Endodermal cell (in vitro differentiated cells): Measurements from ENCODE around the gene MTMR4. TPM values are rescaled to one million over a fixed set of nuclear protein-coding genes. Genes with fewer than 3 reads are reported as not detected.

Experiments used
- DNase-seq: peaks from one replicate; pipeline ENCODE4 v3.0.0-alpha.2; 2017
- H3K27ac ChIP-seq: 2 replicates; pipeline ENCODE4 v1.5.1; 2013; ENCODE audit warnings: mild to moderate bottlenecking, low read depth, low read length, moderate library complexity
- H3K27me3 ChIP-seq: 2 replicates; pipeline ENCODE4 v1.6.1; 2013; ENCODE audit warnings: mild to moderate bottlenecking, low read length, moderate library complexity; ENCODE audit not compliant: insufficient read depth, control insufficient read depth, poor library complexity, severe bottlenecking
- H3K36me3 ChIP-seq: 2 replicates; pipeline ENCODE4 v1.7.0; 2013; ENCODE audit warnings: mild to moderate bottlenecking, low read length, moderate library complexity; ENCODE audit not compliant: control insufficient read depth, insufficient read depth
- H3K4me1 ChIP-seq: one replicate; pipeline ENCODE4 v1.7.0; 2013; ENCODE audit warnings: low read length; ENCODE audit not compliant: control insufficient read depth, insufficient read depth
- H3K4me3 ChIP-seq: 2 replicates; pipeline ENCODE4 v1.5.1; 2013; ENCODE audit warnings: mild to moderate bottlenecking, low read length, moderate library complexity
- H3K9ac ChIP-seq: 2 replicates; pipeline ENCODE4 v1.6.1; 2013; ENCODE audit warnings: mild to moderate bottlenecking, low read length, moderate library complexity; ENCODE audit not compliant: poor library complexity, severe bottlenecking; ENCODE audit errors: extremely low read depth
- H3K9me3 ChIP-seq: 2 replicates; pipeline ENCODE4 v1.6.1; 2013; ENCODE audit warnings: mild to moderate bottlenecking, low read length, moderate library complexity; ENCODE audit not compliant: control insufficient read depth
- H3K27ac Mint-ChIP-seq: 2 replicates; pipeline ENCODE4 v1.8.0; 2020; ENCODE audit warnings: mixed read lengths
- H3K27me3 Mint-ChIP-seq: 2 replicates; pipeline ENCODE4 v1.8.0; 2021; ENCODE audit warnings: mild to moderate bottlenecking, mixed read lengths; ENCODE audit not compliant: insufficient read depth
- H3K36me3 Mint-ChIP-seq: 2 replicates; pipeline ENCODE4 v1.8.0; 2020; ENCODE audit warnings: low read depth, mixed read lengths
- H3K4me1 Mint-ChIP-seq: 2 replicates; pipeline ENCODE4 v1.8.0; 2020; ENCODE audit warnings: mixed read lengths
- H3K4me3 Mint-ChIP-seq: 2 replicates; pipeline ENCODE4 v1.8.0; 2020; ENCODE audit warnings: mild to moderate bottlenecking, moderate library complexity, mixed read lengths
- H3K9me3 Mint-ChIP-seq: 2 replicates; pipeline ENCODE4 v1.8.0; 2020; ENCODE audit warnings: mild to moderate bottlenecking, mixed read lengths
- WGBS, 2 experiments: methylation state at CpG; one replicate each; pipeline versions ENCODE4 v1.1.5 to v1.1.7; 2013; ENCODE audit warnings: missing lambda C conversion rate in 2 of 2, mixed read lengths in 1 of 2; ENCODE audit not compliant: insufficient coverage in 1 of 2, insufficient read length in 1 of 2; 5-methylcytosine and 5-hydroxymethylcytosine counted together
- total RNA-seq, 2 donors: library from RNA; stranded (reverse); fragmentation: NEBNext Ultra II Directional in 1 of 2; extraction: Animal tissue kit (Norgen Biotek cat#: 25700) in 1 of 2; gene quantifications; 2 replicates in 1 of 2; 3 replicates in 1 of 2; pipeline ENCODE4 v1.2.1, GENCODE V29; 2021
- TF ChIP-seq, protein P1 (sequence below): fragments of 200-600 bp; sonication (generic); conservative IDR thresholded peaks from 2 replicates; pipeline ENCODE4 v1.5.0; 2021; ENCODE audit warnings: antibody characterized with exemption, mild to moderate bottlenecking

MTMR4 gene
- total RNA-seq, 2 donors from 2014 or later: 39.4 to 52.9 TPM

DNA sequence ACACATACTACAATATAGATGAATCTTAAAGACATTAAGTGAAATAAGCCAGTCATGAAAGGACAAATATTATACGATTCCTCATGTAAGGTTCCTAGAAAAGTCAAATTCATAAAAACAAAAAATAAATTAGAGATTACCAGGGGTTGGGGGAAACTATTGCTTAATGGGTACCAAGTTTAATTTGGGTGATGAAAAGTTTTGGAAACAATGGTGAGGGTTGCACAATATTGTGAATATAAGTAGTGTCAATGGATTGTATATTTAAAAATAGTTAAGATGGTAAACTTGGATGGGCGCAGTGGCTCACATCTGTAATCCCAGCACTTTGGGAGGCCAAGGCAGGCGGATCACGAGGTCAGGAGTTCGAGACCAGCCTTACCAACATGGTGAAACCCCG is 44.1 kb downstream of the MTMR4 start:
- WGBS, 2 experiments: 90% methylated on average over 5 to 6 of the region's 6 CpGs
- H3K27ac ChIP-seq: no peak overlapping the region
- no peaks in the 10 kb centered on the region for H3K4me1 ChIP-seq
- H3K9ac ChIP-seq: no peak overlapping the region
- TF ChIP-seq, protein P1, sequence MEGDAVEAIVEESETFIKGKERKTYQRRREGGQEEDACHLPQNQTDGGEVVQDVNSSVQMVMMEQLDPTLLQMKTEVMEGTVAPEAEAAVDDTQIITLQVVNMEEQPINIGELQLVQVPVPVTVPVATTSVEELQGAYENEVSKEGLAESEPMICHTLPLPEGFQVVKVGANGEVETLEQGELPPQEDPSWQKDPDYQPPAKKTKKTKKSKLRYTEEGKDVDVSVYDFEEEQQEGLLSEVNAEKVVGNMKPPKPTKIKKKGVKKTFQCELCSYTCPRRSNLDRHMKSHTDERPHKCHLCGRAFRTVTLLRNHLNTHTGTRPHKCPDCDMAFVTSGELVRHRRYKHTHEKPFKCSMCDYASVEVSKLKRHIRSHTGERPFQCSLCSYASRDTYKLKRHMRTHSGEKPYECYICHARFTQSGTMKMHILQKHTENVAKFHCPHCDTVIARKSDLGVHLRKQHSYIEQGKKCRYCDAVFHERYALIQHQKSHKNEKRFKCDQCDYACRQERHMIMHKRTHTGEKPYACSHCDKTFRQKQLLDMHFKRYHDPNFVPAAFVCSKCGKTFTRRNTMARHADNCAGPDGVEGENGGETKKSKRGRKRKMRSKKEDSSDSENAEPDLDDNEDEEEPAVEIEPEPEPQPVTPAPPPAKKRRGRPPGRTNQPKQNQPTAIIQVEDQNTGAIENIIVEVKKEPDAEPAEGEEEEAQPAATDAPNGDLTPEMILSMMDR: no peak
- peaks cover 32% of the 10 kb centered on the region for H3K27me3 ChIP-seq
- no peak overlapping the region for H3K4me3 ChIP-seq
- no peaks in the 10 kb centered on the region for H3K36me3 ChIP-seq
- H3K36me3 Mint-ChIP-seq: no peaks in the 10 kb centered on the region
- no peak for DNase-seq
- no peak overlapping the region for H3K4me3 Mint-ChIP-seq
- peaks cover 10% of the 10 kb centered on the region for H3K27me3 Mint-ChIP-seq
- H3K4me1 Mint-ChIP-seq: no peaks in the 10 kb centered on the region
- H3K9me3 ChIP-seq: no peaks in the 10 kb centered on the region
- H3K9me3 Mint-ChIP-seq: no peaks in the 10 kb centered on the region
- H3K27ac Mint-ChIP-seq: no peak overlapping the region

DNA sequence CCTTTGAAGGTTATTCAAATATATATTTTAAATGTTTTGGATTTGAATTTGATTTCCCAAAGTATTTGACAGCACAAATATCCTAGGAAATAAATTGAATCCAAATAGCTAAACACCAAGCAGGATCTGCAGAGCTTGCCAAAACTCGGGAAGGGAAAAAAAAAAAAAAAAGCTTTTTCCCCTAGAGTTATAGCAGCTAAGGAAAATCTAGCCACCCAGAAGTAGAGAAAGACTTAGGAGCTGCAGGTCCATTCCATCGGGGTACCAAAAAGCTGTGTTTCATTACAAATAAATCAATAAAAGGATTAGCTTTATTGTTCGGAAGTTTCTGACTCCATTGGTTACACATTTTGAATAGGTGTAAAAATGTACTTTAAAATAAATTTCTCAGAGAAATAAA is 45.5 kb downstream of the MTMR4 start:
- no peak overlapping the region for H3K9ac ChIP-seq
- Mint-ChIP-seq H3K9me3 (no peaks in the 10 kb centered on the region), H3K4me3 (no peak overlapping the region), H3K27ac (no peak overlapping the region), H3K36me3 (no peaks in the 10 kb centered on the region), H3K27me3 (peaks cover 13% of the 10 kb centered on the region), H3K4me1 (no peaks in the 10 kb centered on the region)
- no peak overlapping the region for H3K4me3 ChIP-seq
- no peaks in the 10 kb centered on the region for H3K36me3 ChIP-seq
- 50 to 75% methylated on average over 1 to 2 of the region's 3 CpGs for WGBS, 2 experiments
- H3K27ac ChIP-seq: no peak overlapping the region
- peaks cover 35% of the 10 kb centered on the region for H3K27me3 ChIP-seq
- no peaks in the 10 kb centered on the region for H3K9me3 ChIP-seq
- no peaks in the 10 kb centered on the region for H3K4me1 ChIP-seq
- TF ChIP-seq, protein P1: no peak
- no peak for DNase-seq

DNA sequence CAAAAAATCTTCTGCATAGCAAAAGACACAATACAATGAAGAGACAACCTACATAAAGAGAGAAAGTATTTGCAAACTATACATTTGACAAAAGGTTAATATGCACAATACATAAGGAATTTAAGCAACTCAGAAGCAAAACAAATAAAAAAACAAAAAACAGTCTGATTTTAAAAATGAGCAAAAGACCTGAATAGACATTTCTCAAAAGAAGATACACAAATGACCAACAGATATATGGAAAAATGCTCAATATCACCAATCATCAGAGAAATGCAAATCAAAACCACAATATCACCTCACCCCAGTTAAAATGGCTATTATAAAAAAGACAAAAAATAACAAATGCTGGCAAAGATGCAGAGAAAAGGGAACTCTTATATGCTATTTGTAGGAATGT is 58.9 kb downstream of the MTMR4 start:
- H3K4me1 Mint-ChIP-seq: no peaks in the 10 kb centered on the region
- peaks cover 3% of the 10 kb centered on the region for H3K27me3 Mint-ChIP-seq
- H3K9me3 Mint-ChIP-seq: no peaks in the 10 kb centered on the region
- no peak overlapping the region for H3K4me3 Mint-ChIP-seq
- no peaks in the 10 kb centered on the region for H3K4me1 ChIP-seq
- no peaks in the 10 kb centered on the region for H3K27me3 ChIP-seq
- no peaks in the 10 kb centered on the region for H3K36me3 ChIP-seq
- TF ChIP-seq, protein P1: no peak
- no peak overlapping the region for H3K27ac Mint-ChIP-seq
- H3K36me3 Mint-ChIP-seq: no peaks in the 10 kb centered on the region
- H3K27ac ChIP-seq: no peak overlapping the region
- no peak for DNase-seq
- H3K9me3 ChIP-seq: no peaks in the 10 kb centered on the region
- H3K4me3 ChIP-seq: no peak overlapping the region
- no peak overlapping the region for H3K9ac ChIP-seq
